WTC11 (cell line): ENCODE results near the gene DAD1.

Source experiments
- CTCF ChIP-seq: fragments of 200-600 bp; IDR thresholded peaks from 2 replicates; pipeline ENCODE4 v1.8.0; 2022; ENCODE audit warnings: antibody characterized with exemption
- ELF4 ChIP-seq: sonication (generic); formaldehyde crosslinking; IDR thresholded peaks from 2 replicates; pipeline ENCODE4 v1.8.1; 2022; ENCODE audit warnings: low read depth, mild to moderate bottlenecking, moderate library complexity, missing genetic modification reagents
- MYBL2 ChIP-seq: sonication (generic); formaldehyde crosslinking; IDR thresholded peaks from 2 replicates; pipeline ENCODE4 v1.8.1; 2023; ENCODE audit warnings: mild to moderate bottlenecking, moderate library complexity, missing genetic modification reagents

GRCh38 chr14:22558221-22558913, 30.7 kb downstream of the DAD1 start:
- peak; percentile 47 for TF ChIP-seq CTCF
- TF ChIP-seq MYBL2 (CRISPR knock-in tag), result no peak
- TF ChIP-seq ELF4 (CRISPR knock-in tag), result no peak
